GM12878 (cell line): ENCODE data around the gene AAR2. TPM values are rescaled to one million over a fixed set of nuclear protein-coding genes. Genes with fewer than 3 reads are reported as not detected.

Source experiments
- ATAC-seq: fragments of 200-7000 bp; cut with Tn5 transposase; 3 replicates; pipeline ENCODE4 v1.9.1; 2020; ENCODE audit warnings: mild to moderate bottlenecking, moderate library complexity
- BruUV-seq: library from RNA; stranded (reverse); fragments of 400-500 nt; replicated peaks from 2 replicates; lab custom pipeline; 2021; lab: Mats Ljungman, UMichigan
- CTCF ChIA-PET: fragments of 300-600 bp; sonication (Branson Sonifier 250); formaldehyde crosslinking; extraction: SDS; loops from one replicate; lab custom pipeline; 2021; ENCODE audit warnings: inconsistent platforms; lab: Yijun Ruan, JAX
- POLR2A ChIA-PET: fragments of 350-600 bp; formaldehyde crosslinking; extraction: SDS; loops from one replicate; lab custom pipeline; 2021; ENCODE audit warnings: inconsistent platforms; lab: Charles Lee
- RAD21 ChIA-PET: fragments of 300-600 bp; sonication (Branson Sonifier 250); formaldehyde crosslinking; loops from one replicate; lab custom pipeline; 2023; ENCODE audit warnings: antibody characterized with exemption; ENCODE audit not compliant: unreplicated experiment; lab: Charles Lee
- SMC1A ChIA-PET: fragments of 300-600 bp; sonication (Branson Sonifier 250); formaldehyde crosslinking; loops from one replicate; lab custom pipeline; 2023; ENCODE audit not compliant: unreplicated experiment, uncharacterized antibody; lab: Charles Lee
- DNase-seq: peaks from one replicate; pipeline ENCODE4 v3.0.0-alpha.2; 2011; ENCODE audit warnings: low read depth, low spot score
- FAIRE-seq: peaks from 3 replicates; lab custom pipeline; 2011; peaks lifted over from hg19 to GRCh38; lab: Jason Lieb, UNC
- H2AFZ ChIP-seq: 2 replicates; pipeline ENCODE4 v1.6.0; 2011; ENCODE audit warnings: low read depth, low read length, control low read depth; ENCODE audit not compliant: control insufficient read depth
- H3K27ac ChIP-seq: 2 replicates; pipeline ENCODE4 v1.5.1; 2011; ENCODE audit warnings: control low read depth; ENCODE audit not compliant: control insufficient read depth, insufficient read depth
- H3K27me3 ChIP-seq, 2 experiments: replicated peaks in 1 of 2; 2 replicates each; pipeline versions ENCODE4 v1.6.0 to v1.6.1; 2011; ENCODE audit warnings: low read length in 1 of 2; ENCODE audit not compliant: control insufficient read depth in 2 of 2, insufficient read depth in 2 of 2
- H3K36me3 ChIP-seq, 2 experiments: 2 replicates each; pipeline ENCODE4 v1.5.1; 2011; ENCODE audit warnings: low read length in 1 of 2; ENCODE audit not compliant: control insufficient read depth in 2 of 2, insufficient read depth in 2 of 2
- H3K4me1 ChIP-seq: 2 replicates; pipeline ENCODE4 v1.6.1; 2011; ENCODE audit warnings: mild to moderate bottlenecking, low read length, moderate library complexity, mixed read lengths; ENCODE audit not compliant: control insufficient read depth, insufficient read depth
- H3K4me2 ChIP-seq: 2 replicates; pipeline ENCODE4 v1.6.0; 2011; ENCODE audit warnings: control low read depth; ENCODE audit not compliant: control insufficient read depth, insufficient read depth
- H3K4me3 ChIP-seq: fragments of 200-600 bp; sonication (generic); 2 replicates; pipeline ENCODE4 v1.5.1; 2016
- H3K79me2 ChIP-seq: 2 replicates; pipeline ENCODE4 v1.6.0; 2011; ENCODE audit warnings: low read length; ENCODE audit not compliant: control insufficient read depth, insufficient read depth
- H3K9ac ChIP-seq: 2 replicates; pipeline ENCODE4 v1.8.0; 2011; ENCODE audit warnings: low read length, control low read depth, mixed read lengths; ENCODE audit not compliant: control insufficient read depth, insufficient read depth
- H3K9me3 ChIP-seq: replicated peaks from 3 replicates; pipeline ENCODE4 v1.5.1; 2011; ENCODE audit warnings: mild to moderate bottlenecking, low read length; ENCODE audit not compliant: control insufficient read depth, insufficient read depth
- H4K20me1 ChIP-seq: 2 replicates; pipeline ENCODE4 v1.6.0; 2011; ENCODE audit not compliant: control insufficient read depth, insufficient read depth
- ATF7 ChIP-seq: fragments of 450-650 bp; IDR thresholded peaks from 2 replicates; pipeline ENCODE4 v1.6.1; 2016; ENCODE audit warnings: low read depth, mild to moderate bottlenecking
- CHD4 ChIP-seq: fragments of 200-600 bp; sonication (generic); IDR thresholded peaks from 2 replicates; pipeline ENCODE4 v1.6.1; 2016; ENCODE audit warnings: mild to moderate bottlenecking
- DPF2 ChIP-seq: fragments of 450-650 bp; IDR thresholded peaks from 2 replicates; pipeline ENCODE4 v1.6.1; 2017; ENCODE audit warnings: mild to moderate bottlenecking
- E2F4 ChIP-seq: IDR thresholded peaks from 2 replicates; pipeline ENCODE4 v1.6.1; 2012; ENCODE audit warnings: low read depth, low read length, improper control_type of control experiment
- EP300 ChIP-seq, 2 experiments: fragments of 150-350 bp in 1 of 2; IDR thresholded peaks; 2 replicates each; pipeline ENCODE4 v1.6.1; 2011 to 2012; ENCODE audit warnings: low read depth in 2 of 2, low read length in 2 of 2, borderline replicate concordance in 1 of 2, improper control_type of control experiment in 1 of 2, inconsistent platforms in 1 of 2; ENCODE audit not compliant: control insufficient read depth in 1 of 2
- KAT2A ChIP-seq: conservative IDR thresholded peaks from 2 replicates; pipeline ENCODE4 v1.6.1; 2011; ENCODE audit warnings: low read depth, low read length; ENCODE audit not compliant: control insufficient read depth
- MEF2B ChIP-seq: fragments of 450-650 bp; IDR thresholded peaks from 2 replicates; pipeline ENCODE4 v1.6.1; 2018; ENCODE audit warnings: mild to moderate bottlenecking, moderate library complexity; ENCODE audit not compliant: partially characterized antibody, poor library complexity, severe bottlenecking
- MTA2 ChIP-seq: fragments of 450-650 bp; IDR thresholded peaks from 2 replicates; pipeline ENCODE4 v1.6.1; 2016; ENCODE audit warnings: low read depth, mild to moderate bottlenecking, moderate library complexity
- MYB ChIP-seq: fragments of 150-350 bp; IDR thresholded peaks from 2 replicates; pipeline ENCODE4 v1.6.1; 2014; ENCODE audit warnings: mild to moderate bottlenecking, low read depth, low read length, borderline replicate concordance
- NR2C2 ChIP-seq: IDR thresholded peaks from 2 replicates; pipeline ENCODE4 v1.6.1; 2011; ENCODE audit warnings: borderline replicate concordance, low read depth; ENCODE audit not compliant: control insufficient read depth, insufficient read length
- POLR2AphosphoS5 ChIP-seq: IDR thresholded peaks from 2 replicates; pipeline ENCODE4 v1.6.1; 2011; ENCODE audit warnings: mild to moderate bottlenecking, low read length, inconsistent platforms
- RAD21 ChIP-seq: IDR thresholded peaks from 2 replicates; pipeline ENCODE4 v1.6.1; 2011; ENCODE audit warnings: mild to moderate bottlenecking, low read depth, low read length, moderate library complexity; ENCODE audit not compliant: insufficient read depth
- SMAD1 ChIP-seq: fragments of 450-650 bp; IDR thresholded peaks from 2 replicates; pipeline ENCODE4 v1.6.1; 2018; ENCODE audit warnings: mild to moderate bottlenecking, low read depth; ENCODE audit not compliant: partially characterized antibody
- SPI1 ChIP-seq: IDR thresholded peaks from 2 replicates; pipeline ENCODE4 v1.6.1; 2011; ENCODE audit warnings: low read depth, mild to moderate bottlenecking, low read length, moderate library complexity, borderline replicate concordance; ENCODE audit not compliant: insufficient read depth
- STAT1 ChIP-seq: fragments of 450-650 bp; conservative IDR thresholded peaks from 2 replicates; pipeline ENCODE4 v1.6.1; 2014; ENCODE audit warnings: antibody characterized with exemption, mild to moderate bottlenecking
- ZBTB40 ChIP-seq: fragments of 450-650 bp; IDR thresholded peaks from 2 replicates; pipeline ENCODE4 v1.6.1; 2016; ENCODE audit warnings: mild to moderate bottlenecking, moderate library complexity, borderline replicate concordance
- WGBS: methylation state at CpG from one replicate; pipeline ENCODE4 v1.1.6; 2016; ENCODE audit warnings: low lambda C conversion rate; ENCODE audit not compliant: insufficient replicate concordance, insufficient coverage; ENCODE audit errors: missing lambda C conversion rate; 5-methylcytosine and 5-hydroxymethylcytosine counted together
- in situ Hi-C: fragments of 300-500 bp; cut with MboI; formaldehyde crosslinking; loops from 9 replicates; pipeline ENCODE4 v1.14.3; 2018; ENCODE audit warnings: mixed read lengths
- intact Hi-C: fragments of 100-400 bp; cut with micrococcal nuclease; formaldehyde crosslinking; loops from one replicate; pipeline ENCODE4 v1.14.2; 2022; ENCODE audit not compliant: unreplicated experiment
- polyA plus RNA-seq, 11 experiments: library from polyadenylated mRNA; depleted of rRNA in 4 of 11; unstranded in 6 of 11; stranded (reverse) in 5 of 11; fragments of >200 nt; fragmentation: Nextera tagmentation in 4 of 11; fragmentation: Illumina TruSeq in 1 of 11; extraction: Ambion mirVana in 4 of 11; extraction: Trizol in 1 of 11; gene quantifications; 1 replicate in 1 of 11; 2 replicates in 10 of 11; pipeline versions ENCODE4 v1.2.1 to v1.2.3, GENCODE V29; 2011 to 2016; ENCODE audit warnings: inconsistent platforms in 2 of 11, missing spikeins in 2 of 11, low read depth in 1 of 11
- total RNA-seq, 4 experiments: library from RNA; depleted of rRNA in 3 of 4; stranded (reverse); fragments of >200 nt in 3 of 4; fragmentation: Illumina TruSeq in 1 of 4; extraction: Trizol in 1 of 4; gene quantifications; 2 replicates each; pipeline versions ENCODE4 v1.2.1 to v1.2.3, GENCODE V29; 2013 to 2021

Gene AAR2
- total and polyA plus RNA-seq, 10 of the 15 experiments (the other 5 are each of a cell fraction or from before 2014, with no cell fraction given), result 6.5 to 41.7 (median 30.3) TPM

GRCh38 chr20:36197271-36197670 is 39.0 kb upstream of the AAR2 start:
- in situ Hi-C loops, result no loop called here
- TF ChIP-seq NR2C2, result no peak
- TF ChIP-seq MYB, result no peak
- TF ChIP-seq STAT1, result no peak
- no peak for TF ChIP-seq KAT2A
- TF ChIP-seq MTA2, result no peak
- no peak for TF ChIP-seq DPF2
- no peak for TF ChIP-seq POLR2AphosphoS5
- no peak for TF ChIP-seq SMAD1
- TF ChIP-seq ZBTB40, result no peak
- no peak for TF ChIP-seq RAD21
- no peak for TF ChIP-seq SPI1
- no peak for TF ChIP-seq ATF7
- TF ChIP-seq E2F4, result no peak
- no peak for TF ChIP-seq MEF2B
- TF ChIP-seq CHD4, result no peak
- no peak for TF ChIP-seq EP300 (IDR thresholded peaks at IDR 0.05; ENCODE audit: borderline replicate concordance in 1 of 2, control insufficient read depth in 1 of 2, low read depth in 2 of 2, low read length in 2 of 2)
- POLR2A ChIA-PET, result no interaction called here

More at GRCh38 chr20:36197271-36197670, 39.0 kb upstream of the AAR2 start:
- Histone ChIP-seq H3K9me3 (no peaks in the 10 kb centered on the region), H3K4me3 (no peak overlapping the region), H2AFZ (no peak overlapping the region), H3K27ac (no peak overlapping the region), H3K9ac (no peak overlapping the region), H3K4me2 (no peak overlapping the region), H4K20me1 (no peaks in the 10 kb centered on the region), H3K79me2 (no peaks in the 10 kb centered on the region), H3K4me1 (no peaks in the 10 kb centered on the region), H3K36me3 (no peaks in the 10 kb centered on the region), H3K27me3 (peaks cover 2 to 7% of the 10 kb centered on the region in 2 experiments; a peak in 3 of 4 replicates)
- RAD21 ChIA-PET, result interaction anchor here (0.6 to 1.8 kb wide), 4 partner anchors 41 to 313 kb away, joined by 3 to 5 read pairs (median 4); no protein-coding TSS in a partner anchor
- BruUV-seq, result no TSS peak
- ATAC-seq (no peak; the same call in 2 of the 3 replicates), FAIRE-seq (no peak), DNase-seq (no peak)
- SMC1A ChIA-PET, result interaction anchor here (1.2 kb wide), 1 partner anchor 59 kb away, joined by 3 read pairs; no protein-coding TSS in a partner anchor
- CTCF ChIA-PET, result interaction anchor here (1.3 to 8.1 kb wide), 6 partner anchors 12 to 206 kb away, joined by 3 to 115 read pairs (median 7); no protein-coding TSS in a partner anchor
- 5% methylated on average over 2 of the region's 2 CpGs for WGBS
- intact Hi-C loops, result no loop called here
